ENCODE results near the gene ZFP36L1. TPM values are rescaled to one million over a fixed set of nuclear protein-coding genes. Genes with fewer than 3 reads are reported as not detected.
A peak's percentile ranks its signal among the peaks of the same experiment; 100 is the strongest.

Gene ZFP36L1
- total and polyA plus RNA-seq, 2 of the 13 experiments (the other 11 are each of a cell fraction or from before 2014, with no cell fraction given): 7.4 to 10.2 TPM

GRCh38 chr14:68794130-68794850 lies 1.4 kb upstream of the ZFP36L1 start (continued):
- TF ChIP-seq ZKSCAN5 (CRISPR knock-in tag; IDR thresholded peaks at IDR 0.05) (no peak), ZNF75D (CRISPR knock-in tag; IDR thresholded peaks at IDR 0.05; ENCODE audit: borderline replicate concordance) (0 out of 2 replicates have a peak, but pooled peaks have one; percentile 75), ZBTB1 (CRISPR knock-in tag; IDR thresholded peaks at IDR 0.05; ENCODE audit: borderline replicate concordance) (no peak), ZNF839 (CRISPR knock-in tag; IDR thresholded peaks at IDR 0.05; ENCODE audit: borderline replicate concordance) (no peak), FOXK1 (CRISPR knock-in tag; IDR thresholded peaks at IDR 0.05; ENCODE audit: borderline replicate concordance, low read depth) (peak; percentile 14; the same call in 1 of the 2 replicates), AKNA (CRISPR knock-in tag; IDR thresholded peaks at IDR 0.05; ENCODE audit: borderline replicate concordance) (no peak), FOXJ3 (CRISPR knock-in tag; IDR thresholded peaks at IDR 0.05; ENCODE audit: borderline replicate concordance) (no peak), MAFG (CRISPR knock-in tag; IDR thresholded peaks at IDR 0.05) (no peak), RORA (CRISPR knock-in tag; IDR thresholded peaks at IDR 0.05) (no peak), RFXANK (CRISPR knock-in tag; IDR thresholded peaks at IDR 0.05) (no peak), ESRRA (CRISPR knock-in tag; IDR thresholded peaks at IDR 0.05; ENCODE audit: low read depth) (no peak), MXD4 (CRISPR knock-in tag; IDR thresholded peaks at IDR 0.05) (no peak; the same call in 1 of the 2 replicates), ZNF841 (CRISPR knock-in tag; IDR thresholded peaks at IDR 0.05; ENCODE audit: borderline replicate concordance) (no peak), FLYWCH1 (CRISPR knock-in tag; IDR thresholded peaks at IDR 0.05) (no peak), FOXA1 (IDR thresholded peaks at IDR 0.05) (no peak), FOXA1 (CRISPR knock-in tag; IDR thresholded peaks at IDR 0.05) (no peak), ATF4 (CRISPR knock-in tag; IDR thresholded peaks at IDR 0.05) (no peak), SALL2 (CRISPR knock-in tag; IDR thresholded peaks at IDR 0.05) (no peak; the same call in 1 of the 2 replicates), ZNF143 (CRISPR knock-in tag; IDR thresholded peaks at IDR 0.05) (no peak), BATF2 (CRISPR knock-in tag; IDR thresholded peaks at IDR 0.05) (0 out of 2 replicates have a peak, but pooled peaks have one; percentile 62), PHF21A (CRISPR knock-in tag; IDR thresholded peaks at IDR 0.05) (no peak), RXRB (CRISPR knock-in tag; IDR thresholded peaks at IDR 0.05; ENCODE audit: borderline replicate concordance) (peak; percentile 25; the same call in 1 of the 2 replicates), BCL6 (CRISPR knock-in tag; IDR thresholded peaks at IDR 0.05) (peak; percentile 52; the same call in 1 of the 2 replicates), HOXA7 (CRISPR knock-in tag; IDR thresholded peaks at IDR 0.05) (no peak), SNAPC5 (CRISPR knock-in tag; IDR thresholded peaks at IDR 0.05; ENCODE audit: borderline replicate concordance) (no peak)

Data from HepG2 (cell line).